NCI-H748 treated with DMSO at 0.1 percent for 48 hours (cell line): ENCODE results near the gene ANGPTL8.
A peak's percentile ranks its signal among the peaks of the same experiment; 100 is the strongest.

Experiments used
- DNase-seq: peaks from one replicate; lab custom pipeline; 2025; lab: John Stamatoyannopoulos, UW

The ANGPTL8 gene

DNA sequence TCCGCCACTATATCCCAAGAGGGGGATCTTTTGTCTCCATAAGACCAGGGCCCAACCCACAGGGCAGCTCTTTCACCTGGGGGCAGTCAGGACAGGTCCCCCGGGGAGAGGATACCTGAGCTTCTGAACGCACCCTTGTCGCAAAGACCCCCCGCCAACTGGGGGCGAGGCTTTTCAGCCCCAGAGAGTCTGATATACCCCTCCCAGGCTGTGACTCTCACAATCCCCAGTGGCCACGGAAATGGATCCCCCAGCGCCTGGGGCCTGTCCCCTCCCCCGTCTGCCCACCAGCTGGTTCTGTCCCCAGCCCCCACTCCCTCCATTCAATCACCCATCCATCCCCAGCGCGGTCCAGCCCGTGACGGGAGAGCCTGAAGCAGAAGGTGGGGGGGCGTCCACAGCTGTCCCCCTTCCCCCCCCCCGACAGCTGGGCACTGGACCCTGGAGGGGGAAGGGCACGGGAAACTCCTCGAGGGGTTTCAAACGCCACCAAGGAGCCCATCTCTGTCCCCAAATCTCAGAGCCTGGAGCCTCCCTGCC is 22.1 kb downstream of the ANGPTL8 start:
- no peak for DNase-seq

DNA sequence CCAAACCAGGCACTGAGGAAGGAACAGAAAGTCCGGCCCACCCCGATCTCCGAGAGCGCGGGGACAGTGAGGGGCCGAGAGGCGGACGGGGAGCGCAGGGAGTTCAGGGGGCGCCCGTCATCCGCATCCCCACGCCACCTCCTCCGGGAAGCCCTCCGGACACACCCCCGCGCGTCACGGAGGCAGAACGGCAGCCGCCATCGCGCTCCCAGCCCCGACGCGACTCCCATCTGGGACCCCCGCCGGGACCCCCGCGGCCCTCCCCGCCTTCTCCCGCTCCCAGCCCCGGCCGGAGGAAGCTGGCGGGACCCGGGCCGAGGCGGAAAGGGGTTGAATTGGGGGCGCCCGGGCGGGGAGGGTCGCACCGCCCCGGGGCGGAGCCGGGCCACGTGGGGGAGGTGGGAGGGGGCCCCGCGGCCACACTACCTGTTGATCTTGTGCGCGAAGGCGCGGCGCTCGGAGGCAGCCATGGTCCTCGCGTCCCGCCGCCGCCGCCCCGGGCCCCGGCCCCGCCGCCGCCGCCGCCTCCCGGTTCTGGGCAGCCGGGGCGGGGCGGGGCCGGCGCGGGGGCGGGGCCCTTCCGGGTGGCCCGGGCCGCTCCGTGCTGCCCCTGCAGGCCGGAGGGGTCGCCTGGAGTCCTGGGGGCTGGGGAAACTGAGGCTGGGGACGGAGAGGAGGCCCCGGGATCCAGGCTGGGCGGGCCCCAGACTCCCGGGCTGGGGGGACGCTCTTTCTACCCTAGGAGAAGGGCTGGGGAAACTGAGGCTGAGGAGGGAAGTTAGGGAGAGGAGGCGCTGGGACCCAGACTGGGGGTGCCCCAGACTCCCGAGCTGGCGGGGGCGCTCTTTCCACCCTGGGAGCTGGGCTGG is 22.8 kb downstream of the ANGPTL8 start, which contains the start of gene DOCK6:
TSS of gene DOCK6 (minus strand) at position 554 of the 869 bp plus-strand sequence. CDS start at position 470, 84 bp downstream.
- no peak for DNase-seq

DNA sequence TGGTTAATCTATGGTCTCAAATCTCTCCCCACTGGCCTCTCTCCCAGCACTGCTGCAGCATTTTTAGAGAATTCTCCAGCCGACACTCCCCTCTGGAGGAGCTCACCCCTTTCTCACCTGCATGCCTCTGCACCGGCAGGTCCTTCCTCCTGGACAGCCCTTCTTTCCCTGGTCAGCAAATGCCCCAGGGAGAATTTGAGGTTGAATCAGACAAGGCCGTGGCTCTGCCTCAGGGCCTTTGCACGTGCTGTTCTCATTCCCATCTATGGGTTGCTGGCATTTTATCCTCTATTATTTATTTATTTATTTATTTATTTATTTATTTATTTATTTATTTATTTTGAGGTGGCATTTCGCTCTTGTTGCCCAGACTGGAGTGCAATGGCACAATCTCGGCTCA is 24.3 kb downstream of the ANGPTL8 start:
- no peak for DNase-seq

DNA sequence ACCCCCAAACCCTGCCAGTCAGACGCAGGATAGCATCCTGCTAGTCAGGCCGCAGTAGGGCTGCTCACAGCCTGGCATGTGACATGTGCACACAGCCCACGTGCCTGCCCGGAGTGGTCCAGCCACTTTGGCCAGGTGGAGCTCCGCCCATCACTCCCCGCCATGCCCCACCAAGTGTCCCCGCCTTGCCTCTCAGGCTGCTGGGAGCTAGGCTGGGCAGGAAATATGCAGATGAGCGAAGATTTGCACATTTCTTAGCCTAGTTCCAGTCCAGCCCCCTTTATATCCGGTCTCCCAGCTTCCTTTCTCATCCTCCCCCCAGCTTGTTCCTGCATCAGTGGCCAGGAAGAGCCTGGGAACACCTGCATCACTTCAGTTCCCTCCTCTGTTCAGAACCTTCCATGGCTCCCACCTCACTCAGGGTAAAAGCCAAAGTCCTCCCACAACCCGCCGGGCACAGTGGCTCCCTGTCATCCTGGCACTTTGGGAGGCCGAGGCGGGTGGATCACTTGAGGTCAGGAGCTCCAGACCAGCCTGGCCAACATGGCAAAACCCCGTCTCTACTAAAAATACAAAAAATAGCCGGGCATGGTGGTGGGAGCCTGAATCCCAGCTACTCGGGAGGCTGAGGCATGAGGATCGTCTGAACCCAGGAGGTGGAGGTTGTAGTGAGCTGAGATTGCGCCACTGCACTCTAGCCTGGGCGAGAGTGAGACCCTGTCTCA is 25.2 kb downstream of the ANGPTL8 start:
- no peak for DNase-seq

DNA sequence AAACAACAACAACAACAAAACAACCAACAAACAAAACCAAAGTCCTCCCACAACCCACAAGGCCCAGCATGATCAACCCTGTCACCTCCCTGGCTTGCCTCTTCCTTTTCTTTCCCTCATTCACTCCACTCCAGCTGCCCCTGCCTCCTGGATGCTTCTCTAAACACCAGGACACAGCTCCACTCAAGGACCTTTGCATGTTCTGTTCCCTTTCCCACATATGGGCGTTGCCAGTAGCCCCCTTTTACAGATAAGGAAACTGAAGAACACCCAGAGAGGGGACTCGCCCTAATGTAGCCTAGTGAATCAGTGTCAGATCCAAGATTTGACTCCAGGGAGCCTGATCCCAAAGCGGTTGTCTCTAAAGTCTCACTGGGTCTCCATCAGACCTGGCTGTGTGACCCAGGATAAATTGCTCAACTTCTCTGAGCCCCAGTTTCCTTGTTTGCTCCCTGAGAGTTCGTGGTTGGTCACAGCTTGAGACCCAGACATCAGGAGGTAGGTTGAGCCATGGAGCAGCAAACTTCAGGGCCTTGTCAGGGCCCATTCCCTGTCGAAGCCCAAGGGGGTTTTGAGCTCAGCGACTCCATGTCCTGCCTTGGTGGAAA is 25.9 kb downstream of the ANGPTL8 start:
- DNase-seq, result no peak

DNA sequence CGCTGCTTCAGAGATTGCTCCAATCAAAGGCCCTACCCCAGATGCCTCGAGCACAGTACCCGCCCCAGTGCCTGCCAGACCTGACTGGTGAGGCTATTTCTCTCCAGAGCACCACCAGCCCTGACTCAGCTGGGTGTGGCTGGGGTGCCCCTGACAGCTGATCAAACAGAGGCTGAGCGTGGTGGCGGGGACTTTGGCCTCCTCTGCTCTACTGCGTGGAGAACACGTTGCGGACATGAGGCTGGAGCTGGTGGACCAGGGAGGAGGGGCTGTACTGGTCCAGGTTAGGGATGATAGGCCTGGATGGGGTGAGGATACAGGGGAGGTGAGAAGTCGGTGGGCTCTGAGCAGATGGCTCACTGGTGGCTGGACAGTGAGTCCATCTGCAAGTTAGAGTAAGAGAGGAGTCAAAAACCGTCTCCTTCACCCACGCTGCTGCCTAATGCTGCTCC is 26.4 kb downstream of the ANGPTL8 start:
- DNase-seq, result peak; percentile 20

DNA sequence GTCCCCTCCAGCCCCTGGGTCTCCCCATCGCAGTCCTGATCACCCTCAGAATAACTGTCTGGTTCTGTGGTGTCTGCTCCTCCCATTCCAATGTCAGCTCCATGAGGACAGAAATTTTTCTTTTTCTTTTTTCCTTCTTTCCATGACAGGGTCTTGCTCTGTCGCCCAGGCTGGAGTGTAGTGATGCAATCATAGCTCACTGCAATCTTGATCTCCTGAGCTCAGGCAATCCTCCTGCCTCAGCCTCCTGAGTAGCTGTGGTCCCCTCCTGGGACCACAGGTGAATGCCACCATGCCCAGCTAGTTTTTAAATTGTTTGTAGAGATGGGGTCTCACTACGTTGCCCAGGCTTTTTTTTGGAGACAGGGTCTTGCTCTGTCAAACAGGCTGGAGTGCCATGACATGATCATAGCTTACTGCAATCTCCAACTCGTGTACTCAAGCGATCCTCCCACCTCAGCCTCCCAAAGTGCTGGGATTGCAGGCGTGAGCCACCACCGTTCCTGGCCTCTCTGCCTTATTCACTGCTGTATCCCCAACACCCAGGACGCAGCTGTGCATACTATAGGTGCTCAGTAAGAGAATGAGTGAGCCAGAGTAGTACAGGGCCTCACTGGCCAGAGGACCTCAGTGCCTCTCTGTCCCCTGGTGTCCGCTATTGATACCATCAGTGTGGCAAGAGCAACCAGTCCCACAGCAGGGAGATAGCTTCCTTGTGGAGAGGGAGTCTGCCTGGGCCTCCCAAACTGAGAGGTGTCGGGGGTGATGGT is 28.1 kb downstream of the ANGPTL8 start:
- no peak for DNase-seq

DNA sequence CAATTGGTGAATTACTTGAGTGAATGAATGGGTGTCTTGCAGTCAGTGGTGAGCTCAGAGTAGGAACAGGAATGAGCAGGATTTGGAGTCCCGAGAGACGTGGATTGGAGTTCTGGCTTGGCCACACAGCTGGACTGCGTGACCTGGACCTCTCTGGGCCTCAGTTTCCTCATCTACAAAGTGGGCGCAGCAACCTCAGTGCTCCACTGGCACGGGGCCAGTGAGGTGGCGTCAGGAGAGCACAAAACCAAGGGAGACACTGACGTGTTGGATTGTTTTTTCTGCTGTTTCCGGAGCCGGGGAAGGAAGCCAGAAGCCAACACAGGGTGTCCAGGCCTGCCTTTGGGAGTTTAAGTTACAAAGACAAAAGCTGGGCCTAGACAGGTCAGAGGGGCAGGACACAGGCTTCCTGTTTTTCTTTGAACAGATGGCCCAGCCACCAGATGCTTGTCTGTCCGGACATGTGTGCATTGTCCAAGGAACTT is 29.4 kb downstream of the ANGPTL8 start:
- DNase-seq, result no peak

DNA sequence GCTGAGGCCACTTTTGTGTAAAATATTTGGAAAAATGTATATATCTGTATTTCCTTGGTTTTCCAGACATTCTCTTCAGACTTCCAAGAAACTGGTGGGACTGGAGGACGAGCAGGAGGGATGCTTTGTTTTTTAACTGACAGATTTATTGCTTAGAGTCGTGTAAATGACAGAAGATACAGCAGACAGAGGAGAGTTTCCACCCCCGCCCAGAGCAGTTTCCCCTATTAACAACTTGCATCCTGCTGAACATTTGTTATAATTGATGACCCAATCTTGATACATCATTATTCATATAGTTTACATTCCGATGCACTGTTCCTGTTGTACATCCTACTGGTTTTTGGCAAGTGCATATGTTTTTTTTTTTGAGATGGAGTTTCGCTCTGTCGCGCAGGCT is 30.0 kb downstream of the ANGPTL8 start:
- DNase-seq, result no peak

DNA sequence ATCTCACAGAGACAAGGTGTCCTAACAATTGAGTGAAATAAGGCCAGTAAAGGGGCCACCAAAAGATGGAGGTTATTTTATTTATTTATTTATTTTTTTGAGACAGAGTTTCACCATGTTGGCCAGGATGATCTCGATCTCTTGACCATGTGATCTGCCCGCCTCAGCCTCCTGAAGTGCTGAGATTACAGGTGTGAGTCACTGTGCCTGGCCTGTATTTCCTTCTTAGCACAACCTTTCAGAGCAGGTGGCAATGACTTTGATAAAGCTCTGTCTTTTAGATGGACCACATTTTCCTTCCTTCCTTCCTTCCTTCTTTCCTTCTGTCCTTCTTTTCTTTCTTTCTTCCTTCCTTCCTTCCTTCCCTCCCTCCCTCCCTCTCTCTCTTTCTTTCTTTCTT is 33.9 kb downstream of the ANGPTL8 start:
- no peak for DNase-seq

DNA sequence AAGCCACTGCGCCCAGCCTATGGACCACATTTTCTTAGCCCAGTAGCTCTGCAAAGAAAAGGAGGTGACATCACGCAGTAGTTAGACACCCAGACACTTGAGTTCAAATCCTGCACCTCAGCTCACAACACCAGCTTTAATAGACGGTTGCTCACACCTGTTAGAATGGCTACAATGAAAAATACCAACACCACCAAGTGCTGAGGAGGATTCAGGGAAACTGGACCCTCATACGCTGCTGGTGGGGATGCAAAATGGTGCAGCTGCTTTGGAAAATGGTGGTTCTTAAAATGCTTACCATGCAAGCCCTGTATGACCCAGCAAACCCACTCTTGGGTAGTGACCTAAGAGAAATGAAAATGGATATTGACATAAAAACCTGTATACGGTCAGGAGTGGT is 34.6 kb downstream of the ANGPTL8 start:
- DNase-seq, result no peak

DNA sequence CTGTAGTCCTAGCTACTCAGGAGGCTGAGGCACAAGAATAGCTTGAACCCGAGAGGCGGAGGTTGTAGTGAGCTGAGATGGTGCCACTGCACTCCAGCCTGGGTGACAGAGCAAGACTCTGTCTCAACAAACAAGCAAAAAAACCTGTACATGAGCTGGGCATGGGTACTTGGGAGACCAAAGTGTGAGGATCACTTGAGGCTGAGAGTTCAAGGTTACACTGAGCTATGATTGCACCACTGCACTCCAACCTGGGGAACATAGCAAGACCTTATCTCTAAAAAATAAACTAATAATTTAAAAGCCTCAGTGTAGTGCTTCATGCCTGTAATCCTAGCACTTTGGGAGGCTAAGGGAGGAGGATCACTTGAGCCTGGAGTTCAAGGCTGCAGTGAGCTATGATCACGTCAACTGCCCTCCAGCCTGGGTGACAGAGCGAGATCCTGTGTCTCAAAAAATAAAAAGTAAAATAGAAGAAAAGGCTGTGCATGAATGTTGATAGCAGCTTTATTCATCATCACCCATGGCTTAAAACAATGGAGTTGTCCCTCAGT is 35.2 kb downstream of the ANGPTL8 start:
- no peak for DNase-seq

DNA sequence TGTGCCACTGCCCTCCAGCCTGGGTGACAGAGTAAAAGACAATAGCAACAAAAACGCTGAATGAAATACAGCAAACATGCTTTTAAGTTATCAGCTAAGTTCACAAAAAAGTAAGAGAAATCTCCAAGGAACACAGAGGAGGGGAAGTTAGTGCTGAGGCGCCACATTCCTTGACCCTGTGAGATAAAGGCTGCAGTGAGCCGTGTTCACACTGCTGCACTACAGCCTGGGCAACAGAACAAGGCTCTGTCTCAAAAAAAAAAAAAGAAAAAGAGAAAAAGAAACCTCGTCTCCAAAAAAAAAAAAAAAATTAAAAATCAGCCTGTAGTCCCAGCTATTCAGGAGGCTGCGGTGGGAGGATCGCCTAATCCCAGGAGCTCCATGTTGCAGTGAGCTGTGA is 39.3 kb downstream of the ANGPTL8 start:
- no peak for DNase-seq

DNA sequence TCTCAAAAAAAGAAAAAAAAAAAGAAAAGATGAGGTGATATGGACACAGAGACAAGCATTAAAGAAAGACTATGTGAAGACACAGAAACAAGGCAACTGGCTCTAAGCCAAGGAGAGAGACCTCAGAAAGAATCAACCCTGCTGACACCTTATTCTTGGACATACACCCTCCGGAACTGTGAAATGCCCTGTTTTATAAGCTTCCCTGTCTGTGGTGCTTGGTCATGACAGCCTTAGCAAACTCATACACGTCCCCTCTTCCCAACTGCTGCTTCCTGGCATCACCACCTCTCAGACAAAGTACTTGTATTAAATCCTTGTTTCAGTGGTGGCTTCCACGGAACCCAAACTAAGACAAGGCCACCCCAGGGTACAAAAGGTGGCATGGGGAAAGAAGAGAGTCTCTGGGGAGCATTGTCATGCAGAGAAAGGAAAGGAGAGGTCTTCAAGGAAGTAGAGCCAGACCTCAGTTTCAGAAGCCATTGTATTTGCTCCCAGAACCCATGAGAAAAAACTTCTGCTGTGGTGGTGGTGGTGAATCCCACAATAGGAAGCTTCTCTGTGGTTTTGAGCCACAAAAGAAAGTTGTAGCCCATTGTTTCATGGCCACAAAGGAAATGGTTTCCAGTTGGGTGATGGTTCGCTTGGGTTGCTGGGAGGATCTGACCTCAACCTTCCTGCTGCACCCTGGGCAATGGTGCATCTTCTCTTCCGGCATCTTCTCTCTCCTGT is 40.3 kb downstream of the ANGPTL8 start:
- no peak for DNase-seq

DNA sequence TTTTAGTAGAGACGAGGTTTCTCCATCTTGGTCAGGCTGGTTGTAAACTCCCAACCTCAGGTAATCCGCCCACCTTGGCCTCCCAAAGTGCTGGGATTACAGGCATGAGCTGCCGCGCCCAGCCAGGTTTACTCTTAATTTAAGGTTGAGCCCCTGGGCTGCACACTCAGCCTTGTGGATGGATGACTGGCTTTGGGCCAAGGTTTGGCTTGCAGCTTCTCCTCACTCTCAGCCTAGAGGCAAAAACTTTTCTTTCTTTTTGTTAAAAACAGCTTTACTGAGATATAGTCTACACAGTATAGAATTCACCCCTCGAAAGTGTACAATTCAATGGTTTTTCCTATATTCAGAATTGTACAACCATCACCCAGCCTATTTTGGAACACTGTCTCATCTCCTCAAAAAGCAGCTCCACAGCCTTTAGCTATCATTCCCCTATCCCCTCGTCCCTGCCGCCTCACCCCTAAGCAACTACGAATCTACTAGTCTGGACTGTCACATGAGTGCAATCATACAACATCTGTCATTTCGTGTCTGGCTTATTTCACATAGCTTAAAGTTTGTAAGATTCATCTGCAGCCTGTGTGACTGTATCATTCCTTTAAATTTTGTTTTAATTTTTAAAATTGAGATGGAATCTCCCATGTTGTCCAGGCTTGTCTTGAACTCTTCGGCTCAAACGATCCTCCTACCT is 42.1 kb downstream of the ANGPTL8 start:
- no peak for DNase-seq

DNA sequence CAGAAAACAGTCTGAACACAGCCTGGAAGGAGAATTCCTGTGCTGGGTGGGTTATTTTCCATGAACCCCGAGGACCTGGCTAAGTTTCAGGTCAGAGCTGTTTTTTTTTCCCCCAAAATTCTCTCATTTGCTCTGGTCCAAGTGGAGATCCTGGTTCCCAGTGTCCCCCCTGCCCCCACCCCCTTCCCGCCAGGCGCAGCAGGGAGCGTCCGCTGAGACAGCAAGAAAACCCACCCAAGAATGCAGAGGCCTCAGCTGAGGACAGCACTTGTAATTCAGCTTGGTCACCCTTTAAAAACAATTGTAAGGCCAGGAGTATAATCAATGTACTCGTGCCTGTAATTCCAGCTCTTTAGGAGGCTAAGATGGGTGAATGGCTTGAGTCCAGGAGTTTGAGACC is 45.1 kb downstream of the ANGPTL8 start:
- DNase-seq, result no peak

DNA sequence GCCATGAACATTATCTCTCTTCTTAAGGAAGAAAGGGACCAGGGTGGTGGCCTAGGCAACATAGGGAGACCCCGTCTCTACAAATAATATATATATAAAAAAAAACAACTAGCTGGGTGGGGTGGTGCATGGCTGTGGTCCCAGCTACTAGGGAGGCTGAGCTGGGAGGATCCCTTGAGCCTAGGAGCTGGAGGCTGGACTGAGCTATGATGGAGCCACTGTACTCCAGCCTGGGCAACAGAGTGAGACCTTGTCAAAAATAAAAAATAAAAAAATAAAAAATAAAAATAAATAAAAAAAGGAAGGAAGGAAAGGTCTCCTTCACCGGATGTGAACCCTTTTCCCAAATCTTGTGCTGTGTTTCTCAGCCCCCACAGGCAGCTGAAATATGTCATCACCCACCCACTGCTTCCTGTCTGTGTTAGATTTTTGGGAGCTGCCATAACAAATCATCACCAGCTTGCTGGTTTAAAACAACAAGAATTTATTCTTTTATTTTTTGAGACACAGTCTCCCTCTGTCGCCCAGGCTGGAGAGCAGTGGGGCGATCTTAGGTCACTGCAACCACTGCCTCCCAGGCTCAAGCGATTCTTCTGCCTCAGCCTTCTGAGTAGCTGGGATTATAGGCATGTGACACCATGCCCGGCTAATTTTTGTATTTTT is 47.0 kb downstream of the ANGPTL8 start:
- no peak for DNase-seq

DNA sequence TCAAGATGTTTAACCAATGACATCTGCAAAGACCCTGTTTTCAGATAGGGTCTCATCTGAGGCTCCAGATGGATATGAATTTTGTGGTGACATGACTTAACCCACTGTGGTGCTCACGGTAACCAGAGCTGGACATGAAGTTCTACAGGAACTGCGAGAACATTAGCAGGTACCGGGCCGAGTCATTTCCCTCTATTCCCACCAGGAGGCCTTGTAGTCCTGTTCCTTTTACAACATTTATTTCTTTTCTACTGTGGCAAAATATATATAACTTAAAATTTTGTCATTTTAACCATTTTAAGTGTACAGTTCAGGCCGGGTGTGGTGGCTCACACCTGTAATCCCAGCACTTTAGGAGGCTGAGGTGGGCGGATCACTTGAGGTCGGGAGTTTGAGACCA is 48.9 kb downstream of the ANGPTL8 start:
- no peak for DNase-seq

DNA sequence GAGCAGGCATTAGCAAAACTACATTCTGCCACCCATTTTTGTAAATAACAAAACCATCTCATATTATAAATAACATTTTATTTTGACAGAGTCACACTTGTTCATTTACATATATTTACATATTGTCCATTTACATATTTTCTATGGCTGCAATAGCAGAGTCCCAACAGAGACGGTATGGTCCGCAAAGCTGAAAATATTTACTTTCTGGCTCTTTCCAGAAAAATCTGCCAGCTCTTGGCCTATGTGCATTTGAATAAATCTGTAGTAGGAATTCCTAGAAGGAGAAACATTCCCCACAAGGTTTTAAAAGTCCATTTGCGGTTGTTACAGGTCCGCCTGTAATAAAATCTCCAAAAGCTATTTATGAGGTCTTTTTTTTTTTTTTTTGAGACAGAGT is 50.8 kb downstream of the ANGPTL8 start:
- DNase-seq, result no peak
